ENCODE measurements around the gene RNF144B. TPM values are rescaled to one million over a fixed set of nuclear protein-coding genes. Genes with fewer than 3 reads are reported as not detected.

The RNF144B gene
- total and polyA plus RNA-seq, 2 of the 8 experiments (the other 6 are each of a cell fraction or from before 2014, with no cell fraction given): 1.8 to 11.2 TPM

- DNase-seq (ENCODE audit: low read depth in 1 of 2, low spot score in 2 of 2) (no peak), FAIRE-seq (no peak)
- Histone ChIP-seq H3K4me1 (replicated peaks in 1 of 4; ENCODE audit: control insufficient read depth in 3 of 4, insufficient read depth in 4 of 4, low read length in 3 of 4) (no peaks in the 10 kb centered on the region), H3K4ac (replicated peaks; ENCODE audit: insufficient read length, low read depth, low read length) (no peak overlapping the region), H3K23me2 (ENCODE audit: low read depth, low read length) (no peaks in the 10 kb centered on the region), H3K9me3 (ENCODE audit: insufficient read depth in 2 of 2, low read depth in 1 of 2, low read length in 1 of 2) (no peaks in the 10 kb centered on the region), H4K5ac (ENCODE audit: insufficient read length, low read depth, low read length) (no peak overlapping the region), H2BK15ac (ENCODE audit: low read length) (no peak overlapping the region), H3K27me3 (replicated peaks in 1 of 4; ENCODE audit: control insufficient read depth in 3 of 4, extremely low read depth in 1 of 4, insufficient read depth in 3 of 4, low read length in 3 of 4) (no peaks in the 10 kb centered on the region; a peak in 1 of 7 replicates), H2BK20ac (ENCODE audit: low read length) (no peak overlapping the region), H3K27ac (ENCODE audit: low read depth, low read length) (no peak overlapping the region), H2BK120ac (replicated peaks; ENCODE audit: low read depth, low read length) (no peak overlapping the region), H4K20me1 (replicated peaks in 1 of 2; ENCODE audit: control insufficient read depth in 1 of 2, insufficient read depth in 2 of 2, low read length in 2 of 2) (no peaks in the 10 kb centered on the region), H2AFZ (ENCODE audit: low read length) (no peak overlapping the region), H3K36me3 (ENCODE audit: control insufficient read depth in 2 of 4, insufficient read depth in 4 of 4, low read length in 3 of 4) (no peaks in the 10 kb centered on the region), H4K91ac (replicated peaks; ENCODE audit: insufficient read length, low read length) (no peak overlapping the region), H3K56ac (replicated peaks; ENCODE audit: insufficient read length, low read depth, low read length) (no peak overlapping the region), H2BK12ac (ENCODE audit: low read depth, low read length) (no peak overlapping the region), H3K9ac (replicated peaks in 1 of 4; ENCODE audit: extremely low read depth in 1 of 4, low read depth in 3 of 4, low read length in 3 of 4) (no peak overlapping the region), H2BK5ac (ENCODE audit: low read depth, low read length) (no peak overlapping the region), H4K8ac (ENCODE audit: extremely low read depth, insufficient read depth, low read length) (no peak overlapping the region), H3K4me2 (ENCODE audit: insufficient read depth in 1 of 2, low read depth in 2 of 2, low read length in 2 of 2) (no peak overlapping the region), H2AK5ac (ENCODE audit: low read depth, low read length) (no peak overlapping the region), H3K18ac (ENCODE audit: extremely low read depth, low read length) (no peak overlapping the region), H3K4me3 (ENCODE audit: extremely low read depth in 1 of 4, insufficient read depth in 2 of 4, low read depth in 3 of 4, low read length in 4 of 4) (no peak overlapping the region), H3K79me1 (ENCODE audit: low read depth, low read length) (no peaks in the 10 kb centered on the region), H3K79me2 (ENCODE audit: control insufficient read depth in 1 of 2, insufficient read depth in 2 of 2, low read length in 2 of 2) (no peaks in the 10 kb centered on the region), H3K14ac (ENCODE audit: insufficient read length) (no peak overlapping the region), H3K23ac (ENCODE audit: insufficient read length) (no peak overlapping the region)
- ChIA-PET CTCF (ENCODE audit: partially characterized antibody) (interaction anchor here (0.6 to 1.2 kb wide), 3 partner anchors 12 to 154 kb away, joined by 3 to 4 read pairs (median 4); no protein-coding TSS in a partner anchor), POLR2A (ENCODE audit: partially characterized antibody) (no interaction called here)
- TF ChIP-seq CHD1 (IDR thresholded peaks at IDR 0.05; ENCODE audit: low read depth, low read length) (no peak), CTBP2 (IDR thresholded peaks at IDR 0.05; ENCODE audit: borderline replicate concordance, insufficient read depth, insufficient read length, low read length) (no peak), POLR2AphosphoS5 (IDR thresholded peaks at IDR 0.05; ENCODE audit: low read depth, low read length) (no peak), TEAD4 (IDR thresholded peaks at IDR 0.05; ENCODE audit: low read depth, low read length) (no peak), FOSL1 (IDR thresholded peaks at IDR 0.05; ENCODE audit: insufficient read depth, low read depth, low read length) (no peak), SAP30 (IDR thresholded peaks at IDR 0.05; ENCODE audit: insufficient read depth, insufficient replicate concordance, low read length) (no peak), RFX5 (IDR thresholded peaks at IDR 0.05; ENCODE audit: borderline replicate concordance, low read depth, low read length) (no peak), MAX (IDR thresholded peaks at IDR 0.05) (no peak), HDAC2 (IDR thresholded peaks at IDR 0.05; ENCODE audit: borderline replicate concordance in 1 of 2, low read depth in 2 of 2, low read length in 2 of 2) (no peak), PHF8 (conservative IDR thresholded peaks at IDR 0.05; ENCODE audit: low read depth, low read length) (no peak), NANOG (IDR thresholded peaks at IDR 0.05; ENCODE audit: insufficient read depth, low read depth, low read length, poor library complexity, severe bottlenecking) (no peak), TBP (IDR thresholded peaks at IDR 0.05; ENCODE audit: low read depth, low read length) (no peak), SUZ12 (IDR thresholded peaks at IDR 0.05; ENCODE audit: low read length) (no peak), CREB1 (IDR thresholded peaks at IDR 0.05) (no peak), RBBP5 (IDR thresholded peaks at IDR 0.05; ENCODE audit: borderline replicate concordance, low read depth, low read length) (no peak)
Observed at GRCh38 chr6:18349386-18349785, 37.8 kb upstream of the RNF144B start.

Data from H1 (cell line).